BE2C (cell line): ENCODE results near the gene RMRP.
A peak's percentile ranks its signal among the peaks of the same experiment; 100 is the strongest.

Source experiments
- DNase-seq: peaks from one replicate; pipeline ENCODE4 v3.0.0-alpha.2; 2020
- H3K27me3 ChIP-seq: fragments of 250-450 bp; sonication (Bioruptor Pico); 2 replicates; pipeline ENCODE4 v1.5.1; 2020; ENCODE audit warnings: mild to moderate bottlenecking
- H3K36me3 ChIP-seq: fragments of 250-450 bp; sonication (Bioruptor Pico); 2 replicates; pipeline ENCODE4 v1.5.1; 2020; ENCODE audit warnings: mild to moderate bottlenecking
- H3K4me1 ChIP-seq: fragments of 250-450 bp; sonication (Bioruptor Pico); 2 replicates; pipeline ENCODE4 v1.5.1; 2020
- H3K4me3 ChIP-seq: 2 replicates; pipeline ENCODE4 v1.5.1; 2011; ENCODE audit warnings: low read depth, low read length
- H3K9me3 ChIP-seq: fragments of 250-450 bp; sonication (Bioruptor Pico); 2 replicates; pipeline ENCODE4 v1.5.1; 2020
- CTCF ChIP-seq: IDR thresholded peaks from 2 replicates; pipeline ENCODE4 v1.5.1; 2012; ENCODE audit warnings: mild to moderate bottlenecking, low read depth, low read length

The RMRP gene

GRCh38 chr9:35611230-35611797 lies 46.5 kb downstream of the RMRP start:
- peak; percentile 83 for TF ChIP-seq CTCF
- no peaks in the 10 kb centered on the region for H3K27me3 ChIP-seq
- H3K4me3 ChIP-seq, result no peak overlapping the region
- H3K36me3 ChIP-seq, result no peaks in the 10 kb centered on the region
- no peaks in the 10 kb centered on the region for H3K4me1 ChIP-seq
- peak; percentile 54 for DNase-seq
- no peaks in the 10 kb centered on the region for H3K9me3 ChIP-seq

- Histone ChIP-seq H3K4me3 (no peak overlapping the region), H3K4me1 (no peaks in the 10 kb centered on the region), H3K9me3 (no peaks in the 10 kb centered on the region), H3K27me3 (no peaks in the 10 kb centered on the region), H3K36me3 (no peaks in the 10 kb centered on the region)
- DNase-seq, result no peak
- no peak for TF ChIP-seq CTCF
Measured at GRCh38 chr9:35609820-35610163, 48.0 kb downstream of the RMRP start.

GRCh38 chr9:35609001-35609819 lies 48.6 kb downstream of the RMRP start:
- Histone ChIP-seq H3K4me3 (no peak overlapping the region), H3K36me3 (no peaks in the 10 kb centered on the region), H3K27me3 (no peaks in the 10 kb centered on the region), H3K4me1 (no peaks in the 10 kb centered on the region), H3K9me3 (no peaks in the 10 kb centered on the region)
- TF ChIP-seq CTCF, result no peak
- no peak for DNase-seq

GRCh38 chr9:35608221-35608620 lies 49.6 kb downstream of the RMRP start:
- TF ChIP-seq CTCF, result no peak
- Histone ChIP-seq H3K4me3 (no peak overlapping the region), H3K36me3 (no peaks in the 10 kb centered on the region), H3K27me3 (no peaks in the 10 kb centered on the region), H3K4me1 (no peaks in the 10 kb centered on the region), H3K9me3 (no peaks in the 10 kb centered on the region)
- DNase-seq, result no peak
